ENCODE data around the gene AIF1.

GRCh38 chr6:31662124-31662723 is 47.2 kb downstream of the AIF1 start:
- TF ChIP-seq, protein P1, sequence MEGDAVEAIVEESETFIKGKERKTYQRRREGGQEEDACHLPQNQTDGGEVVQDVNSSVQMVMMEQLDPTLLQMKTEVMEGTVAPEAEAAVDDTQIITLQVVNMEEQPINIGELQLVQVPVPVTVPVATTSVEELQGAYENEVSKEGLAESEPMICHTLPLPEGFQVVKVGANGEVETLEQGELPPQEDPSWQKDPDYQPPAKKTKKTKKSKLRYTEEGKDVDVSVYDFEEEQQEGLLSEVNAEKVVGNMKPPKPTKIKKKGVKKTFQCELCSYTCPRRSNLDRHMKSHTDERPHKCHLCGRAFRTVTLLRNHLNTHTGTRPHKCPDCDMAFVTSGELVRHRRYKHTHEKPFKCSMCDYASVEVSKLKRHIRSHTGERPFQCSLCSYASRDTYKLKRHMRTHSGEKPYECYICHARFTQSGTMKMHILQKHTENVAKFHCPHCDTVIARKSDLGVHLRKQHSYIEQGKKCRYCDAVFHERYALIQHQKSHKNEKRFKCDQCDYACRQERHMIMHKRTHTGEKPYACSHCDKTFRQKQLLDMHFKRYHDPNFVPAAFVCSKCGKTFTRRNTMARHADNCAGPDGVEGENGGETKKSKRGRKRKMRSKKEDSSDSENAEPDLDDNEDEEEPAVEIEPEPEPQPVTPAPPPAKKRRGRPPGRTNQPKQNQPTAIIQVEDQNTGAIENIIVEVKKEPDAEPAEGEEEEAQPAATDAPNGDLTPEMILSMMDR (IDR thresholded peaks at IDR 0.05), result no peak
- TF ChIP-seq POLR2A (IDR thresholded peaks at IDR 0.05), result no peak
